Mucosa of descending colon (tissue), 3 donors: ENCODE measurements around the gene KRTAP5-1. TPM values are rescaled to one million over a fixed set of nuclear protein-coding genes. Genes with fewer than 3 reads are reported as not detected.

Experiments used
- ATAC-seq: fragments of 200-7000 bp; cut with Tn5 transposase; one replicate; pipeline ENCODE4 v1.9.1; 2020; ENCODE audit warnings: mild to moderate bottlenecking, moderate library complexity
- DNase-seq, 3 donors: peaks; one replicate each; pipeline ENCODE4 v3.0.0-alpha.2; 2020
- H3K36me3 ChIP-seq: fragments of 200-600 bp; one replicate; pipeline ENCODE4 v1.8.0; 2021; ENCODE audit warnings: low read depth, mild to moderate bottlenecking
- H3K4me1 ChIP-seq: fragments of 200-600 bp; one replicate; pipeline ENCODE4 v1.8.0; 2021; ENCODE audit warnings: low read depth, mild to moderate bottlenecking
- H3K4me3 ChIP-seq: fragments of 200-600 bp; one replicate; pipeline ENCODE4 v1.8.0; 2021; ENCODE audit warnings: mild to moderate bottlenecking
- H3K9me3 ChIP-seq: fragments of 200-600 bp; one replicate; pipeline ENCODE4 v1.8.0; 2021; ENCODE audit warnings: mild to moderate bottlenecking
- intact Hi-C, 2 donors: fragments of 100-400 bp; cut with DNase I in 1 of 2; cut with micrococcal nuclease in 1 of 2; formaldehyde crosslinking; loops; one replicate each; pipeline versions ENCODE4 v1.11.0 to v1.11.1; 2022; cut with DNase I, micrococcal nuclease
- total RNA-seq, 3 donors: library from RNA; stranded (reverse); fragmentation: NEBNext Ultra II Directional in 2 of 3; extraction: Animal tissue kit (Norgen Biotek cat#: 25700) in 2 of 3; gene quantifications; one replicate each; pipeline versions ENCODE4 v1.2.1 to v1.2.4, GENCODE V29; 2021 to 2023
- TF ChIP-seq, protein P1 (sequence below): fragments of 200-600 bp; IDR thresholded peaks from one replicate; pipeline ENCODE4 v1.8.0; 2022; ENCODE audit warnings: antibody characterized with exemption, mild to moderate bottlenecking
- donor health status: DM: no; HTN: no; CAD: no; lungs with moderate emphysema.
- donor health status: DM: no; HTN: no; CAD: no.
- donor health status: DM: no; HTN: yes; CAD: no.

Gene KRTAP5-1
- total RNA-seq, 3 donors from 2014 or later: not detected

DNA sequence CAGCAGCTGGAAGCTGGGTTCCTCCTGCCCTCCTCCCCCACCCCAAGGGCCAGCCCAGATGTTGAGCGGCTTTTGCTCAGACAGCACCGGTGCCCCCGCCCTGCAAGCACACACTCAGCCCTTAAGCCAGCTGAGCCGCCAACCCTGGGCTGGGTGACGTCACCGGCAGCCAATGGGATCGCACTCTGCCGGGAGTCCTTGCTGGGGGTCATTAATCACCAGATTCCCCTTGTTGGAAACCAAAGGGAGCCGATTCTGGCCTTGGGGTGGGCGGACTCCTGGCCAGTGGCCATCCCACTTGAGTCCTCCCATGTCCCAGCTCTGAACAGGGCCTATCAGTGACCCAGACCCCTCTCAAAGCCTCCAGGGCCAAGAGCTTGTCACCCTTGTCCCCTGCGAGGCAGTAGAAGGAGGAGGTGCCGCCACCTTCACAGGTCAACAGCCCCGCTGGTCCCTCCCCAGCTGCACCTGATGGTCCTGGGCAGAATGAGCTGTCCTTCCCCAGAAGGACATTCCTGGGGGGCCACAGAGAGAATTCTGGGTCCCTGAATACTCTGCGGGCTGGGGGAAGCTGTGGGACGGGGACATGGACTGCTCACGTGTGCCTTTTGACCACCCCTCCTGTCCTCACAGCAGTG lies 20.4 kb downstream of the KRTAP5-1 start:
- no peak overlapping the region for H3K4me3 ChIP-seq
- peak; percentile 60 to 82 (median 77) for DNase-seq
- H3K36me3 ChIP-seq: no peaks in the 10 kb centered on the region
- TF ChIP-seq, protein P1, sequence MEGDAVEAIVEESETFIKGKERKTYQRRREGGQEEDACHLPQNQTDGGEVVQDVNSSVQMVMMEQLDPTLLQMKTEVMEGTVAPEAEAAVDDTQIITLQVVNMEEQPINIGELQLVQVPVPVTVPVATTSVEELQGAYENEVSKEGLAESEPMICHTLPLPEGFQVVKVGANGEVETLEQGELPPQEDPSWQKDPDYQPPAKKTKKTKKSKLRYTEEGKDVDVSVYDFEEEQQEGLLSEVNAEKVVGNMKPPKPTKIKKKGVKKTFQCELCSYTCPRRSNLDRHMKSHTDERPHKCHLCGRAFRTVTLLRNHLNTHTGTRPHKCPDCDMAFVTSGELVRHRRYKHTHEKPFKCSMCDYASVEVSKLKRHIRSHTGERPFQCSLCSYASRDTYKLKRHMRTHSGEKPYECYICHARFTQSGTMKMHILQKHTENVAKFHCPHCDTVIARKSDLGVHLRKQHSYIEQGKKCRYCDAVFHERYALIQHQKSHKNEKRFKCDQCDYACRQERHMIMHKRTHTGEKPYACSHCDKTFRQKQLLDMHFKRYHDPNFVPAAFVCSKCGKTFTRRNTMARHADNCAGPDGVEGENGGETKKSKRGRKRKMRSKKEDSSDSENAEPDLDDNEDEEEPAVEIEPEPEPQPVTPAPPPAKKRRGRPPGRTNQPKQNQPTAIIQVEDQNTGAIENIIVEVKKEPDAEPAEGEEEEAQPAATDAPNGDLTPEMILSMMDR: no peak
- peak; percentile 41 for ATAC-seq
- peaks cover 27% of the 10 kb centered on the region for H3K4me1 ChIP-seq
- intact Hi-C loops: no loop called here
- H3K9me3 ChIP-seq: no peaks in the 10 kb centered on the region

DNA sequence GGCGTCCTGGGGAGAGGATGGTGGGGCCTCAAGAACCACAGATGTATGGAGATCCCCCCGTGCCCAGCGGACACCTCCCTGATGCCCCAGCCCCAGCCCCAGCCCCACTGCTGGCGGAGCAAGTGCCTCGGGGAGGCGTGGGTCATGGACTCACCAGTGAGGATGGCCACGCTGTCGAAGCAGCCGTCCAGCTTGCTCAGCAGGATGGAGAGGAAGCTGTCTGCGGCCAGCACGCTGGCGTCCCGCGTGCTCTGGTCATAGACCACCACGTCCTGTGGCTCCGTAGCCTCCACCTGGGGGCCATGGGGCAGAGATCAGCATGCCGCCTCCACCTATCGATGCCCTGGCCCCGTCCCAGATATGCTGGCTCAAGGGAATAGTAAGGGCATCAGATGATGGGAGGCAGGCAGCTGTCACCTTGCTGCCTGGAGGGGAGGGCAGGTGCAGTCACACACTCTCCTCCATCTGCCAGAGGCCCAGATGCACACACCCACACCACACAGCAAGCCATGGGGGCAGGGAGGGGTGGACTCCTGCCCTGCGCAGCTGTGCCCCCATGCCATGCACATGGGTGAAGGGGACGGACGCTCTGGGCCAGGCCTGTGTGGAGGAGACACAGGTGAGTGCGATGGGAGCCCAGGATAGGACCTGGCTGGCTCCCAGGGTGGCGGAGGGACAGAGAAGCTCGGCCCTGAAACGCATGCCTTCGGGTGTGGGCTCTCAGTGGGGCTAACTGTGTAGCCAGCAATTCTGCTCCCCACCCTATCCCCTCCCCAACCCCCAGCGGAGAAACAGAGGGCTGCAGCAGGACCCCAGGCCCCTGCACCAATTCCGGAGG lies 21.2 kb downstream of the KRTAP5-1 start:
- intact Hi-C loops: no loop called here
- TF ChIP-seq, protein P1: no peak
- Histone ChIP-seq H3K4me3 (no peak overlapping the region), H3K9me3 (no peaks in the 10 kb centered on the region), H3K4me1 (peaks cover 27% of the 10 kb centered on the region), H3K36me3 (no peaks in the 10 kb centered on the region)
- DNase-seq: peak in 1 of 3 donors; percentile 27
- ATAC-seq: no peak

DNA sequence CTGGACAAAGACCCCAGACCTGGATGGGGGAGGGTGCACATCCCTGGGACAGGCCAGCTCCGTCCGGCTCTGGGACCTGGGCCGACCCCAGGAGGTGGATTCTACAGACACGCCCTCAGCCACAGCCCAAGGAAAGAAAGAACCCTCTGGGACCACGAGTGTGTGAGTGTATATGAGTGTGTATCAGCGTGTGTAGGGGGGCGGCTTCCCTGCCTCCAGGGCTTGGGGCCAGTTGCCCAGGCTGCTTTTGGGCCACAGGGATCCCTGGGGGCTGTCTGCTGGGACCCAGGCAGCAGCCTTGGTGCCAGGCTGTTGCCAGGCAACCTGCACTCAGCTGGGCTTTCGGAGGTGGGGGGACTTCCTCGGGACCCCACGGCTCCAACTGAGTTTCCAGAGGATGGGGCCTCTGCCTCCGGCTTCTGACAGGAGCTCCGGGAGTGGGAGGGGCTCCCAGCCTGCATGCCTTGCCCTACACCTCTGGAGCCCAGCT lies 21.9 kb downstream of the KRTAP5-1 start:
- H3K4me3 ChIP-seq: no peak overlapping the region
- H3K9me3 ChIP-seq: no peaks in the 10 kb centered on the region
- TF ChIP-seq, protein P1: no peak
- no peaks in the 10 kb centered on the region for H3K36me3 ChIP-seq
- intact Hi-C loops: no loop called here
- peaks cover 28% of the 10 kb centered on the region for H3K4me1 ChIP-seq
- DNase-seq (peak in 1 of 3 donors; percentile 25), ATAC-seq (no peak)

DNA sequence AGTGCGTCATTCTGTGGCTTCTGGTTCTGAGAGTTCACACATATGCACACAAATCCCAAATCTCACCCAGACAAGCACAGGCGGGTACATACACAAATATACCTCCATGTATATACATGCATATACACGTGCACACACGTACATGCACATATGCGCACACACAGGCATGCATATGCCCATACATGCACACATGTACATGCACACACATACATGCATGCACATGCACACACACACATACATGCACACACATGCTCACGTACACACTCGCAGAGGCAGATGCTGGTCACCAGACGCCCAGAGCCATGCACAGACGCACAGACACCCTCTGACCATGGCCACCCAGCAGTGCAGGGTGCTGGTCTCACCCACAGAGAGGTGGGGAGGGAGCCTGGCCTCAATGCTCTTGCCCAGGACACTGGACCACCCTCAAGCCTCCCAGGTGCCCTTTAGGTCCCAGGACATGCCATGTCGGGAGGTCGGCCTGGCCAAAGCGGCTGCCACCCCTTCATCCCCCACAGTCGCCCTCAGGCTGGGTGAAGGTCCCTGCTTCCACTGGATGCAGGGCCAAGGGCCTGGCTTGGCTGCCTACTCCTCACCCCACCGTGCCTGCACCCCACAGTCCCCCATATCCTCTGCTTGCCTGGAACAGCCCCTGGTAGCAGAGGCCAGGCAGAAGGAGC lies 22.5 kb downstream of the KRTAP5-1 start:
- TF ChIP-seq, protein P1: no peak
- Histone ChIP-seq H3K4me1 (peaks cover 33% of the 10 kb centered on the region), H3K36me3 (no peaks in the 10 kb centered on the region), H3K4me3 (no peak overlapping the region), H3K9me3 (no peaks in the 10 kb centered on the region)
- intact Hi-C loops: no loop called here
- no peak for ATAC-seq
- DNase-seq: peak in 1 of 3 donors; percentile 21

DNA sequence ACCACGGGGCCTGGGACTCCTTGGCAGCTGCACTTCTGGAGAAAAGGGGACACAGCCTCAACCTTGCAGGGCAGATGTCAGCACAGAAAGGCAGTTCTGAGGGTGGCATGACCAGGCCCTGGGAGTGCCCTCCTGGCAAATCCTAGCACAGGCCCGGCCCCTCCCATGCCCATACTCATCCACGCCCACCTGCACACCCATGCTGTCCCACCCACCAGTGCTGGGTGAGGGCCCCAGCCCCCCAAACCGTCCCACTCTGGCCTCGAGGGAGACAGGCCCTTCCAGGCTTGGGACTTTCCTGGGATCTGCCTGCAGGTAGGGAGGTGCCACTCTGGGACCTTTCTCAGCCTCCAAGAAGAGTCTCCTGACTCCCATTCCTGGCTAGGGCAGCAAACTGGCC lies 23.1 kb downstream of the KRTAP5-1 start:
- Histone ChIP-seq H3K9me3 (no peaks in the 10 kb centered on the region), H3K4me1 (peaks cover 33% of the 10 kb centered on the region), H3K36me3 (no peaks in the 10 kb centered on the region), H3K4me3 (no peak overlapping the region)
- ATAC-seq (no peak), DNase-seq (no peak)
- intact Hi-C loops: no loop called here
- TF ChIP-seq, protein P1: no peak
